ENCODE data around the gene MZB1. TPM values are rescaled to one million over a fixed set of nuclear protein-coding genes. Genes with fewer than 3 reads are reported as not detected.

Gene MZB1
- total and polyA plus RNA-seq, 2 of the 8 experiments (the other 6 are each of a cell fraction or from before 2014, with no cell fraction given): 0.39 to 0.47 TPM

GRCh38 chr5:139377226-139377625 is 12.5 kb downstream of the MZB1 start:
- no peak overlapping the region for H4K5ac ChIP-seq (ENCODE audit: insufficient read length, low read depth, low read length)
- no peak overlapping the region for H2AK5ac ChIP-seq (ENCODE audit: low read depth, low read length)
- H3K4me2 ChIP-seq (ENCODE audit: insufficient read depth in 1 of 2, low read depth in 2 of 2, low read length in 2 of 2): no peak overlapping the region
- FAIRE-seq (no peak), DNase-seq (ENCODE audit: low read depth in 1 of 2, low spot score in 2 of 2) (no peak)
- H3K4me3 ChIP-seq (ENCODE audit: extremely low read depth in 1 of 4, insufficient read depth in 2 of 4, low read depth in 3 of 4, low read length in 4 of 4): no peak overlapping the region
- no peak overlapping the region for H2BK12ac ChIP-seq (ENCODE audit: low read depth, low read length)
- ChIA-PET POLR2A (ENCODE audit: partially characterized antibody) (interaction anchor here (0.6 to 3.9 kb wide), 9 partner anchors 10 to 101 kb away, joined by 3 to 13 read pairs (median 4); partner anchors contain the start of gene PROB1), CTCF (ENCODE audit: partially characterized antibody) (interaction anchor here (1.1 to 3.6 kb wide), 2 partner anchors 15 to 24 kb away, joined by 3 to 14 read pairs; no protein-coding TSS in a partner anchor)
- TF ChIP-seq USF2 (IDR thresholded peaks at IDR 0.05; ENCODE audit: low read length) (no peak), JUND (IDR thresholded peaks at IDR 0.05; ENCODE audit: low read length) (no peak), YY1 (IDR thresholded peaks at IDR 0.05; ENCODE audit: low read depth, low read length) (no peak), SRF (IDR thresholded peaks at IDR 0.05; ENCODE audit: low read depth, low read length) (no peak), CTCF (IDR thresholded peaks at IDR 0.05; ENCODE audit: control extremely low read depth in 1 of 3, insufficient read depth in 1 of 3, low read depth in 1 of 3, low read length in 3 of 3) (no peak), BRCA1 (IDR thresholded peaks at IDR 0.05; ENCODE audit: low read depth, low read length) (no peak)
- H3K23me2 ChIP-seq (ENCODE audit: low read depth, low read length): no peaks in the 10 kb centered on the region
- H3K27me3 ChIP-seq (replicated peaks in 1 of 4; ENCODE audit: control insufficient read depth in 3 of 4, extremely low read depth in 1 of 4, insufficient read depth in 3 of 4, low read length in 3 of 4): no peaks in the 10 kb centered on the region
- no peak overlapping the region for H4K91ac ChIP-seq (replicated peaks; ENCODE audit: insufficient read length, low read length)
- H3K9ac ChIP-seq (replicated peaks in 1 of 4; ENCODE audit: extremely low read depth in 1 of 4, low read depth in 3 of 4, low read length in 3 of 4): no peak overlapping the region
- H3K79me2 ChIP-seq (ENCODE audit: control insufficient read depth in 1 of 2, insufficient read depth in 2 of 2, low read length in 2 of 2): no peaks in the 10 kb centered on the region
- H3K27ac ChIP-seq (ENCODE audit: low read depth, low read length): no peak overlapping the region
- no peak overlapping the region for H3K4ac ChIP-seq (replicated peaks; ENCODE audit: insufficient read length, low read depth, low read length)
- no peak overlapping the region for H3K14ac ChIP-seq (ENCODE audit: insufficient read length)
- H2AFZ ChIP-seq (ENCODE audit: low read length): no peak overlapping the region
- 98% methylated on average over 3 of the region's 3 CpGs; no CpG with 5 or more reads in 1 of the 2 experiments for WGBS, 2 experiments (ENCODE audit: extremely low coverage in 1 of 2, insufficient coverage in 1 of 2, insufficient read length in 1 of 2, insufficient replicate concordance in 2 of 2, low coverage in 1 of 2, low lambda C conversion rate in 2 of 2, missing lambda C conversion rate in 1 of 2)
- H2BK5ac ChIP-seq (ENCODE audit: low read depth, low read length): no peak overlapping the region
- no peaks in the 10 kb centered on the region for H3K9me3 ChIP-seq (ENCODE audit: insufficient read depth in 2 of 2, low read depth in 1 of 2, low read length in 1 of 2)
- H3K18ac ChIP-seq (ENCODE audit: extremely low read depth, low read length): no peak overlapping the region
- H2BK15ac ChIP-seq (ENCODE audit: low read length): no peak overlapping the region
- no peak overlapping the region for H3K23ac ChIP-seq (ENCODE audit: insufficient read length)
- H2BK120ac ChIP-seq (replicated peaks; ENCODE audit: low read depth, low read length): no peak overlapping the region
- H3K36me3 ChIP-seq (ENCODE audit: control insufficient read depth in 2 of 4, insufficient read depth in 4 of 4, low read length in 3 of 4): peaks cover 0 to 2% (median under 1%) of the 10 kb centered on the region in 4 experiments; a peak in 3 of 8 replicates
- H2BK20ac ChIP-seq (ENCODE audit: low read length): no peak overlapping the region
- H3K4me1 ChIP-seq (replicated peaks in 1 of 4; ENCODE audit: control insufficient read depth in 3 of 4, insufficient read depth in 4 of 4, low read length in 3 of 4): peaks cover 0 to 11% (median 0%) of the 10 kb centered on the region in 4 experiments; a peak in 2 of 7 replicates
- H3K56ac ChIP-seq (replicated peaks; ENCODE audit: insufficient read length, low read depth, low read length): no peak overlapping the region
- no peak overlapping the region for H4K8ac ChIP-seq (ENCODE audit: extremely low read depth, insufficient read depth, low read length)
- H3K79me1 ChIP-seq (ENCODE audit: low read depth, low read length): peaks cover 2% of the 10 kb centered on the region; the same call in 1 of the 2 replicates
- peaks cover 0 to 3% of the 10 kb centered on the region in 2 experiments for H4K20me1 ChIP-seq (replicated peaks in 1 of 2; ENCODE audit: control insufficient read depth in 1 of 2, insufficient read depth in 2 of 2, low read length in 2 of 2)
